GM12878 (cell line): ENCODE results near the gene COQ2. TPM values are rescaled to one million over a fixed set of nuclear protein-coding genes. Genes with fewer than 3 reads are reported as not detected.
A peak's percentile ranks its signal among the peaks of the same experiment; 100 is the strongest.

Source experiments
- ATF7 ChIP-seq: fragments of 450-650 bp; IDR thresholded peaks from 2 replicates; pipeline ENCODE4 v1.6.1; 2016; ENCODE audit warnings: low read depth, mild to moderate bottlenecking
- BACH1 ChIP-seq: fragments of 450-650 bp; IDR thresholded peaks from 2 replicates; pipeline ENCODE4 v1.6.1; 2017; ENCODE audit warnings: mild to moderate bottlenecking, borderline replicate concordance
- BRCA1 ChIP-seq: IDR thresholded peaks from 2 replicates; pipeline ENCODE4 v1.6.1; 2011; ENCODE audit warnings: low read depth, low read length, improper control_type of control experiment
- CBX3 ChIP-seq: fragments of 200-600 bp; sonication (generic); IDR thresholded peaks from 2 replicates; pipeline ENCODE4 v1.6.1; 2016; ENCODE audit warnings: low read depth, borderline replicate concordance
- CREB1 ChIP-seq: IDR thresholded peaks from 2 replicates; pipeline ENCODE4 v1.6.1; 2012; ENCODE audit warnings: low read depth, mild to moderate bottlenecking, inconsistent platforms
- ESRRA ChIP-seq: IDR thresholded peaks from 2 replicates; pipeline ENCODE4 v1.6.1; 2012; ENCODE audit warnings: mild to moderate bottlenecking, low read length, improper control_type of control experiment
- HCFC1 ChIP-seq: fragments of 150-350 bp; IDR thresholded peaks from 2 replicates; pipeline ENCODE4 v1.6.1; 2014; ENCODE audit warnings: low read length
- MTA3 ChIP-seq: IDR thresholded peaks from 2 replicates; pipeline ENCODE4 v1.6.1; 2012; ENCODE audit warnings: low read length, inconsistent platforms, borderline replicate concordance
- NR2F1 ChIP-seq: fragments of 450-650 bp; conservative IDR thresholded peaks from 2 replicates; pipeline ENCODE4 v1.6.1; 2017; ENCODE audit warnings: mild to moderate bottlenecking
- PAX8 ChIP-seq: fragments of 450-650 bp; IDR thresholded peaks from 2 replicates; pipeline ENCODE4 v1.6.1; 2017; ENCODE audit warnings: mild to moderate bottlenecking, moderate library complexity
- POLR2AphosphoS2 ChIP-seq: IDR thresholded peaks from 2 replicates; pipeline ENCODE4 v1.6.1; 2011; ENCODE audit warnings: low read depth, mild to moderate bottlenecking, low read length, improper control_type of control experiment, moderate library complexity
- RAD51 ChIP-seq: fragments of 450-650 bp; IDR thresholded peaks from 2 replicates; pipeline ENCODE4 v1.6.1; 2016; ENCODE audit warnings: moderate library complexity, mild to moderate bottlenecking, inconsistent platforms
- RFX5 ChIP-seq: IDR thresholded peaks from 2 replicates; pipeline ENCODE4 v1.6.1; 2011; ENCODE audit warnings: low read depth, low read length, improper control_type of control experiment
- SMARCA5 ChIP-seq: fragments of 450-650 bp; IDR thresholded peaks from 2 replicates; pipeline ENCODE4 v1.6.1; 2017; ENCODE audit warnings: mild to moderate bottlenecking
- SP1 ChIP-seq: IDR thresholded peaks from one replicate; pipeline ENCODE4 v1.6.1; 2011; ENCODE audit warnings: low read depth, low read length
- SREBF2 ChIP-seq: IDR thresholded peaks from 2 replicates; pipeline ENCODE4 v1.6.1; 2012; ENCODE audit warnings: mild to moderate bottlenecking, low read length
- SUPT20H ChIP-seq: IDR thresholded peaks from 2 replicates; pipeline ENCODE4 v1.6.1; 2011; ENCODE audit warnings: low read depth, mild to moderate bottlenecking, low read length, moderate library complexity, borderline replicate concordance; ENCODE audit not compliant: control insufficient read depth
- ZNF24 ChIP-seq: fragments of 450-650 bp; IDR thresholded peaks from 2 replicates; pipeline ENCODE4 v1.6.1; 2017; ENCODE audit warnings: antibody characterized with exemption, mild to moderate bottlenecking
- ZSCAN29 ChIP-seq: fragments of 450-650 bp; IDR thresholded peaks from 2 replicates; pipeline ENCODE4 v1.6.1; 2017; ENCODE audit warnings: mild to moderate bottlenecking, moderate library complexity
- polyA plus RNA-seq, 11 experiments: library from polyadenylated mRNA; depleted of rRNA in 4 of 11; unstranded in 6 of 11; stranded (reverse) in 5 of 11; fragments of >200 nt; fragmentation: Nextera tagmentation in 4 of 11; fragmentation: Illumina TruSeq in 1 of 11; extraction: Ambion mirVana in 4 of 11; extraction: Trizol in 1 of 11; gene quantifications; 1 replicate in 1 of 11; 2 replicates in 10 of 11; pipeline versions ENCODE4 v1.2.1 to v1.2.3, GENCODE V29; 2011 to 2016; ENCODE audit warnings: inconsistent platforms in 2 of 11, missing spikeins in 2 of 11, low read depth in 1 of 11
- total RNA-seq, 4 experiments: library from RNA; depleted of rRNA in 3 of 4; stranded (reverse); fragments of >200 nt in 3 of 4; fragmentation: Illumina TruSeq in 1 of 4; extraction: Trizol in 1 of 4; gene quantifications; 2 replicates each; pipeline versions ENCODE4 v1.2.1 to v1.2.3, GENCODE V29; 2013 to 2021
- TF ChIP-seq, protein P1 (sequence below): fragments of 450-650 bp; IDR thresholded peaks from 2 replicates; pipeline ENCODE4 v1.6.1; 2016; ENCODE audit warnings: mild to moderate bottlenecking, moderate library complexity, borderline replicate concordance
- TF ChIP-seq, protein P2 (sequence below): fragments of 450-650 bp; formaldehyde crosslinking; IDR thresholded peaks from 2 replicates; pipeline ENCODE4 v1.4.0; 2020; ENCODE audit warnings: mild to moderate bottlenecking, moderate library complexity
- TF ChIP-seq, protein P3 (sequence below): IDR thresholded peaks from 2 replicates; pipeline ENCODE4 v1.6.1; 2011; ENCODE audit warnings: low read depth, low read length, improper control_type of control experiment, borderline replicate concordance
- TF ChIP-seq, protein P4 (sequence below): fragments of 450-650 bp; IDR thresholded peaks from 2 replicates; pipeline ENCODE4 v1.6.1; 2017; ENCODE audit warnings: low read depth, mild to moderate bottlenecking, moderate library complexity

COQ2 gene
- total and polyA plus RNA-seq, 10 of the 15 experiments (the other 5 are each of a cell fraction or from before 2014, with no cell fraction given): 5.0 to 46.7 (median 19.1) TPM

DNA sequence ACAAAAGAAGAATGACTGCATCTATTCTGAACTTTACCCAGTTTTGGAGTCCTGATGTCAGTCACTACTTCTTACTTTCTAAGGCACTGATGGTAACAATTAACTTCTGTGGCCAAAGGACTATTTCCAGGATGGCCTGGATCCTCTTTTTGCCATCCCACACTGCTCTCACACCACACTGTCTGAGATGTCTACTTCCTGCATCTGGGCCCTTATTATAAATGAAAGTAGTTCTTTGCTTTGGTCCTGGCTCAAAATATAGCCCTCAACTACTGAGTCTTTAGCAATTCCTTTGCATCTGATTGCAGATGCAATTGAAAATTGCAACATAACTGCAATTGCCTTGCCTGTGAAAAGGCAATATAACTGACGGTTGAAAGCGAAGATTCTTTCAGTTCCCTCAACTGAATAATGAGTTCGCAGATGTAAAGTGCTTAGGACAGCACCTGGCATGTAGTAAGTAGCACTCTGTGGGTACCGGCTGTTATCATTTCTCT, 44.2 kb downstream of the COQ2 start (continued):
- TF ChIP-seq, protein P1, sequence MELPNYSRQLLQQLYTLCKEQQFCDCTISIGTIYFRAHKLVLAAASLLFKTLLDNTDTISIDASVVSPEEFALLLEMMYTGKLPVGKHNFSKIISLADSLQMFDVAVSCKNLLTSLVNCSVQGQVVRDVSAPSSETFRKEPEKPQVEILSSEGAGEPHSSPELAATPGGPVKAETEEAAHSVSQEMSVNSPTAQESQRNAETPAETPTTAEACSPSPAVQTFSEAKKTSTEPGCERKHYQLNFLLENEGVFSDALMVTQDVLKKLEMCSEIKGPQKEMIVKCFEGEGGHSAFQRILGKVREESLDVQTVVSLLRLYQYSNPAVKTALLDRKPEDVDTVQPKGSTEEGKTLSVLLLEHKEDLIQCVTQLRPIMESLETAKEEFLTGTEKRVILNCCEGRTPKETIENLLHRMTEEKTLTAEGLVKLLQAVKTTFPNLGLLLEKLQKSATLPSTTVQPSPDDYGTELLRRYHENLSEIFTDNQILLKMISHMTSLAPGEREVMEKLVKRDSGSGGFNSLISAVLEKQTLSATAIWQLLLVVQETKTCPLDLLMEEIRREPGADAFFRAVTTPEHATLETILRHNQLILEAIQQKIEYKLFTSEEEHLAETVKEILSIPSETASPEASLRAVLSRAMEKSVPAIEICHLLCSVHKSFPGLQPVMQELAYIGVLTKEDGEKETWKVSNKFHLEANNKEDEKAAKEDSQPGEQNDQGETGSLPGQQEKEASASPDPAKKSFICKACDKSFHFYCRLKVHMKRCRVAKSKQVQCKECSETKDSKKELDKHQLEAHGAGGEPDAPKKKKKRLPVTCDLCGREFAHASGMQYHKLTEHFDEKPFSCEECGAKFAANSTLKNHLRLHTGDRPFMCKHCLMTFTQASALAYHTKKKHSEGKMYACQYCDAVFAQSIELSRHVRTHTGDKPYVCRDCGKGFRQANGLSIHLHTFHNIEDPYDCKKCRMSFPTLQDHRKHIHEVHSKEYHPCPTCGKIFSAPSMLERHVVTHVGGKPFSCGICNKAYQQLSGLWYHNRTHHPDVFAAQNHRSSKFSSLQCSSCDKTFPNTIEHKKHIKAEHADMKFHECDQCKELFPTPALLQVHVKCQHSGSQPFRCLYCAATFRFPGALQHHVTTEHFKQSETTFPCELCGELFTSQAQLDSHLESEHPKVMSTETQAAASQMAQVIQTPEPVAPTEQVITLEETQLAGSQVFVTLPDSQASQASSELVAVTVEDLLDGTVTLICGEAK: 0 out of 2 replicates have a peak, but pooled peaks have one; percentile 8
- peak; percentile 89 for TF ChIP-seq ZNF24
- TF ChIP-seq SMARCA5: peak; percentile 8; the same call in 1 of the 2 replicates
- no peak for TF ChIP-seq SP1
- TF ChIP-seq ZSCAN29: no peak
- TF ChIP-seq SUPT20H: no peak
- no peak for TF ChIP-seq CREB1
- no peak for TF ChIP-seq POLR2AphosphoS2
- TF ChIP-seq PAX8: no peak
- peak; percentile 38; the same call in 1 of the 2 replicates for TF ChIP-seq BACH1
- TF ChIP-seq BRCA1: no peak
- TF ChIP-seq HCFC1: no peak
- no peak for TF ChIP-seq CBX3
- TF ChIP-seq ATF7: peak; percentile 80
- 0 out of 2 replicates have a peak, but pooled peaks have one; percentile 34 for TF ChIP-seq RAD51
- TF ChIP-seq MTA3: no peak; the same call in 1 of the 2 replicates
- TF ChIP-seq NR2F1: no peak; the same call in none of the 2 replicates
- TF ChIP-seq, protein P2, sequence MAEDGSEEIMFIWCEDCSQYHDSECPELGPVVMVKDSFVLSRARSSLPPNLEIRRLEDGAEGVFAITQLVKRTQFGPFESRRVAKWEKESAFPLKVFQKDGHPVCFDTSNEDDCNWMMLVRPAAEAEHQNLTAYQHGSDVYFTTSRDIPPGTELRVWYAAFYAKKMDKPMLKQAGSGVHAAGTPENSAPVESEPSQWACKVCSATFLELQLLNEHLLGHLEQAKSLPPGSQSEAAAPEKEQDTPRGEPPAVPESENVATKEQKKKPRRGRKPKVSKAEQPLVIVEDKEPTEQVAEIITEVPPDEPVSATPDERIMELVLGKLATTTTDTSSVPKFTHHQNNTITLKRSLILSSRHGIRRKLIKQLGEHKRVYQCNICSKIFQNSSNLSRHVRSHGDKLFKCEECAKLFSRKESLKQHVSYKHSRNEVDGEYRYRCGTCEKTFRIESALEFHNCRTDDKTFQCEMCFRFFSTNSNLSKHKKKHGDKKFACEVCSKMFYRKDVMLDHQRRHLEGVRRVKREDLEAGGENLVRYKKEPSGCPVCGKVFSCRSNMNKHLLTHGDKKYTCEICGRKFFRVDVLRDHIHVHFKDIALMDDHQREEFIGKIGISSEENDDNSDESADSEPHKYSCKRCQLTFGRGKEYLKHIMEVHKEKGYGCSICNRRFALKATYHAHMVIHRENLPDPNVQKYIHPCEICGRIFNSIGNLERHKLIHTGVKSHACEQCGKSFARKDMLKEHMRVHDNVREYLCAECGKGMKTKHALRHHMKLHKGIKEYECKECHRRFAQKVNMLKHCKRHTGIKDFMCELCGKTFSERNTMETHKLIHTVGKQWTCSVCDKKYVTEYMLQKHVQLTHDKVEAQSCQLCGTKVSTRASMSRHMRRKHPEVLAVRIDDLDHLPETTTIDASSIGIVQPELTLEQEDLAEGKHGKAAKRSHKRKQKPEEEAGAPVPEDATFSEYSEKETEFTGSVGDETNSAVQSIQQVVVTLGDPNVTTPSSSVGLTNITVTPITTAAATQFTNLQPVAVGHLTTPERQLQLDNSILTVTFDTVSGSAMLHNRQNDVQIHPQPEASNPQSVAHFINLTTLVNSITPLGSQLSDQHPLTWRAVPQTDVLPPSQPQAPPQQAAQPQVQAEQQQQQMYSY (CRISPR knock-in tag): no peak
- TF ChIP-seq, protein P3, sequence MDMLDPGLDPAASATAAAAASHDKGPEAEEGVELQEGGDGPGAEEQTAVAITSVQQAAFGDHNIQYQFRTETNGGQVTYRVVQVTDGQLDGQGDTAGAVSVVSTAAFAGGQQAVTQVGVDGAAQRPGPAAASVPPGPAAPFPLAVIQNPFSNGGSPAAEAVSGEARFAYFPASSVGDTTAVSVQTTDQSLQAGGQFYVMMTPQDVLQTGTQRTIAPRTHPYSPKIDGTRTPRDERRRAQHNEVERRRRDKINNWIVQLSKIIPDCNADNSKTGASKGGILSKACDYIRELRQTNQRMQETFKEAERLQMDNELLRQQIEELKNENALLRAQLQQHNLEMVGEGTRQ: no peak
- TF ChIP-seq, protein P4, sequence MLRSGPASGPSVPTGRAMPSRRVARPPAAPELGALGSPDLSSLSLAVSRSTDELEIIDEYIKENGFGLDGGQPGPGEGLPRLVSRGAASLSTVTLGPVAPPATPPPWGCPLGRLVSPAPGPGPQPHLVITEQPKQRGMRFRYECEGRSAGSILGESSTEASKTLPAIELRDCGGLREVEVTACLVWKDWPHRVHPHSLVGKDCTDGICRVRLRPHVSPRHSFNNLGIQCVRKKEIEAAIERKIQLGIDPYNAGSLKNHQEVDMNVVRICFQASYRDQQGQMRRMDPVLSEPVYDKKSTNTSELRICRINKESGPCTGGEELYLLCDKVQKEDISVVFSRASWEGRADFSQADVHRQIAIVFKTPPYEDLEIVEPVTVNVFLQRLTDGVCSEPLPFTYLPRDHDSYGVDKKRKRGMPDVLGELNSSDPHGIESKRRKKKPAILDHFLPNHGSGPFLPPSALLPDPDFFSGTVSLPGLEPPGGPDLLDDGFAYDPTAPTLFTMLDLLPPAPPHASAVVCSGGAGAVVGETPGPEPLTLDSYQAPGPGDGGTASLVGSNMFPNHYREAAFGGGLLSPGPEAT: peak; percentile 89
- TF ChIP-seq SREBF2: no peak
- TF ChIP-seq RFX5: no peak
- no peak for TF ChIP-seq ESRRA
